H9 (cell line): ENCODE measurements around the gene MAST4. TPM values are rescaled to one million over a fixed set of nuclear protein-coding genes. Genes with fewer than 3 reads are reported as not detected.

ENCODE experiments used
- DNase-seq: peaks from one replicate; pipeline ENCODE4 v3.0.0-alpha.2; 2017
- H2AFZ ChIP-seq: one replicate; pipeline ENCODE4 v1.6.1; 2013; ENCODE audit warnings: mild to moderate bottlenecking, low read length, control low read depth, moderate library complexity
- H2AK5ac ChIP-seq: 2 replicates; pipeline ENCODE4 v1.6.1; 2013; ENCODE audit warnings: low read length, control low read depth, mixed read lengths; ENCODE audit not compliant: insufficient read length
- H2BK120ac ChIP-seq: one replicate; pipeline ENCODE4 v1.6.1; 2013; ENCODE audit warnings: low read depth, mild to moderate bottlenecking, low read length, control low read depth, inconsistent platforms; ENCODE audit not compliant: poor library complexity, severe bottlenecking
- H2BK12ac ChIP-seq: 2 replicates; pipeline ENCODE4 v1.6.1; 2013; ENCODE audit warnings: low read length, control low read depth, mixed read lengths, low read depth; ENCODE audit not compliant: insufficient read length
- H2BK15ac ChIP-seq: 2 replicates; pipeline ENCODE4 v1.6.1; 2013; ENCODE audit warnings: low read depth, low read length, control low read depth
- H2BK20ac ChIP-seq: one replicate; pipeline ENCODE4 v1.6.1; 2013; ENCODE audit warnings: low read depth, mild to moderate bottlenecking, low read length, control low read depth, inconsistent platforms; ENCODE audit not compliant: poor library complexity, severe bottlenecking
- H2BK5ac ChIP-seq: 2 replicates; pipeline ENCODE4 v1.6.1; 2013; ENCODE audit warnings: low read length, control low read depth, mixed read lengths; ENCODE audit not compliant: insufficient read length
- H3K14ac ChIP-seq: 2 replicates; pipeline ENCODE4 v1.6.1; 2013; ENCODE audit warnings: low read length, control low read depth; ENCODE audit not compliant: insufficient read depth
- H3K18ac ChIP-seq: 2 replicates; pipeline ENCODE4 v1.6.1; 2013; ENCODE audit warnings: low read depth, mild to moderate bottlenecking, mixed read lengths, low read length, control low read depth; ENCODE audit not compliant: insufficient read length
- H3K23ac ChIP-seq: 2 replicates; pipeline ENCODE4 v1.6.1; 2013; ENCODE audit warnings: low read length, control low read depth, mixed read lengths, low read depth; ENCODE audit not compliant: insufficient read length
- H3K23me2 ChIP-seq: 2 replicates; pipeline ENCODE4 v1.6.1; 2013; ENCODE audit warnings: low read depth, mild to moderate bottlenecking, mixed read lengths, low read length, control low read depth; ENCODE audit not compliant: insufficient read length, poor library complexity, severe bottlenecking
- H3K27ac ChIP-seq: 2 replicates; pipeline ENCODE4 v1.5.1; 2013; ENCODE audit warnings: low read length, control low read depth, mixed read lengths, low read depth; ENCODE audit not compliant: insufficient read length
- H3K27me3 ChIP-seq: 2 replicates; pipeline ENCODE4 v1.6.1; 2013; ENCODE audit warnings: low read length, control low read depth, inconsistent platforms; ENCODE audit not compliant: insufficient read depth
- H3K4ac ChIP-seq: 2 replicates; pipeline ENCODE4 v1.6.1; 2013; ENCODE audit warnings: low read depth, mild to moderate bottlenecking, control low read depth, inconsistent platforms, low read length, moderate library complexity
- H3K4me1 ChIP-seq: 2 replicates; pipeline ENCODE4 v1.6.1; 2013; ENCODE audit warnings: low read length, control low read depth, inconsistent platforms; ENCODE audit not compliant: insufficient read depth
- H3K4me2 ChIP-seq: 2 replicates; pipeline ENCODE4 v1.6.1; 2013; ENCODE audit warnings: low read length, control low read depth, mixed read lengths; ENCODE audit not compliant: insufficient read length, insufficient read depth
- H3K56ac ChIP-seq: 2 replicates; pipeline ENCODE4 v1.6.1; 2013; ENCODE audit warnings: low read depth, mild to moderate bottlenecking, mixed read lengths, low read length, control low read depth; ENCODE audit not compliant: insufficient read length
- H3K79me1 ChIP-seq: 2 replicates; pipeline ENCODE4 v1.6.1; 2013; ENCODE audit warnings: low read depth, mild to moderate bottlenecking, moderate library complexity, low read length, control low read depth, inconsistent platforms; ENCODE audit not compliant: insufficient read depth, poor library complexity, severe bottlenecking
- H3K79me2 ChIP-seq: 2 replicates; pipeline ENCODE4 v1.6.1; 2013; ENCODE audit warnings: low read length, control low read depth, inconsistent platforms; ENCODE audit not compliant: insufficient read depth
- H3K9ac ChIP-seq: 2 replicates; pipeline ENCODE4 v1.6.1; 2013; ENCODE audit warnings: low read length, control low read depth, mixed read lengths; ENCODE audit not compliant: insufficient read length; ENCODE audit errors: extremely low read depth
- H3K9me3 ChIP-seq: one replicate; pipeline ENCODE4 v1.6.1; 2013; ENCODE audit warnings: low read depth, low read length, inconsistent platforms; ENCODE audit not compliant: control insufficient read depth
- H3T11ph ChIP-seq: one replicate; pipeline ENCODE4 v1.6.1; 2013; ENCODE audit warnings: mild to moderate bottlenecking, low read length, control low read depth, inconsistent platforms
- H4K20me1 ChIP-seq: one replicate; pipeline ENCODE4 v1.6.1; 2013; ENCODE audit not compliant: control insufficient read depth, insufficient read length, insufficient read depth
- H4K5ac ChIP-seq: 2 replicates; pipeline ENCODE4 v1.6.1; 2013; ENCODE audit warnings: low read depth, mild to moderate bottlenecking, mixed read lengths, low read length, control low read depth; ENCODE audit not compliant: insufficient read length
- H4K8ac ChIP-seq: replicated peaks from 2 replicates; pipeline ENCODE4 v1.6.1; 2013; ENCODE audit warnings: low read length, control low read depth, mixed read lengths, low read depth; ENCODE audit not compliant: insufficient read length
- H4K91ac ChIP-seq: 2 replicates; pipeline ENCODE4 v1.6.1; 2013; ENCODE audit warnings: low read depth, mild to moderate bottlenecking, moderate library complexity, mixed read lengths, low read length, control low read depth; ENCODE audit not compliant: insufficient read length
- H3K27ac Mint-ChIP-seq, 3 experiments: 2 replicates in 2 of 3; 3 replicates in 1 of 3; pipeline ENCODE4 v1.8.0; 2020 to 2021; ENCODE audit warnings: mixed read lengths in 3 of 3, mild to moderate bottlenecking in 1 of 3, moderate library complexity in 1 of 3
- H3K27me3 Mint-ChIP-seq: 2 replicates; pipeline ENCODE4 v1.8.0; 2021; ENCODE audit warnings: low read depth, mild to moderate bottlenecking, moderate library complexity, mixed read lengths
- H3K36me3 Mint-ChIP-seq, 3 experiments: 2 replicates in 2 of 3; 3 replicates in 1 of 3; pipeline ENCODE4 v1.8.0; 2020 to 2021; ENCODE audit warnings: low read depth in 3 of 3, mixed read lengths in 3 of 3; ENCODE audit not compliant: insufficient read depth in 1 of 3
- H3K4me1 Mint-ChIP-seq, 2 experiments: 2 replicates each; pipeline ENCODE4 v1.8.0; 2020; ENCODE audit warnings: mixed read lengths in 2 of 2
- H3K4me3 Mint-ChIP-seq, 2 experiments: 2 replicates in 1 of 2; 3 replicates in 1 of 2; pipeline ENCODE4 v1.8.0; 2020 to 2021; ENCODE audit warnings: mild to moderate bottlenecking in 2 of 2, mixed read lengths in 2 of 2, moderate library complexity in 1 of 2
- H3K9me3 Mint-ChIP-seq, 2 experiments: 2 replicates in 1 of 2; 3 replicates in 1 of 2; pipeline ENCODE4 v1.8.0; 2020; ENCODE audit warnings: mild to moderate bottlenecking in 2 of 2, mixed read lengths in 2 of 2, moderate library complexity in 1 of 2
- CTCF ChIP-seq: fragments of 200-600 bp; sonication (generic); conservative IDR thresholded peaks from 3 replicates; pipeline ENCODE4 v1.8.0; 2021; ENCODE audit warnings: antibody characterized with exemption, mild to moderate bottlenecking
- WGBS: extraction: QIAGEN DNeasy Blood & Tissue Kit; methylation state at CpG from one replicate; pipeline ENCODE4 v1.1.7; 2013; ENCODE audit warnings: missing lambda C conversion rate, low lambda C conversion rate, mixed read lengths; ENCODE audit not compliant: insufficient read length; ENCODE audit errors: extremely low coverage; 5-methylcytosine and 5-hydroxymethylcytosine counted together
- total RNA-seq: library from RNA; stranded (reverse); gene quantifications from 2 replicates; pipeline ENCODE4 v1.2.1, GENCODE V29; 2021

The MAST4 gene
- total RNA-seq, 1 experiment from 2014 or later, result 3.7 TPM

DNA sequence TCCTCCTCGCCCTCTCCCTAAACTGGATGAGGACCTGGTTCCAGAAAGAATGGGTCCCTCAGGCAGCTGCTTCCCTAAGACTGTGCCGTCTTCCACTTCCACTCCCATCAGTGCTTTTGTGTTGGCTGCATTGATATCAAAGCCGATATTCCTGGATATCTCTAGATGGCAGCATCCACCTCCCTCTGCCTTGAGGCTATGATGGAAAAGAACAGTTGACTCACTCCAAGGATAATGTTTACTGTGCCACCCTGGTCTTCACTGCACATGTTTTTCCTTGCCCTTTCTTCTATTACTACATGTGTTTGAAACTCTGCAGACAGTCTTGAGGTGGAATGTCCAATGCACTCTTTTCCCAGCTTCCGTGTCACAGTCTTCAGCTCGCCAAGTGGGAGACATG is 211.6 kb downstream of the MAST4 start:
- Histone ChIP-seq H3K14ac (no peak overlapping the region), H3K23me2 (no peaks in the 10 kb centered on the region), H3K4me2 (no peak overlapping the region), H3K56ac (no peak overlapping the region), H3K27me3 (no peaks in the 10 kb centered on the region), H2AFZ (no peak overlapping the region), H2BK12ac (no peak overlapping the region), H3K9ac (no peak overlapping the region), H4K8ac (no peak overlapping the region), H3K9me3 (no peaks in the 10 kb centered on the region), H2BK120ac (no peak overlapping the region), H4K91ac (no peak overlapping the region), H2BK5ac (no peak overlapping the region), H3K27ac (no peak overlapping the region), H3K4me1 (peaks cover 2% of the 10 kb centered on the region; the same call in 1 of the 2 replicates), H3K18ac (no peak overlapping the region), H4K5ac (no peak overlapping the region), H3K23ac (no peak overlapping the region), H3K79me1 (no peaks in the 10 kb centered on the region), H4K20me1 (no peaks in the 10 kb centered on the region), H3T11ph (no peak overlapping the region), H2AK5ac (no peak overlapping the region), H3K79me2 (no peaks in the 10 kb centered on the region), H2BK15ac (no peak overlapping the region), H2BK20ac (no peak overlapping the region), H3K4ac (no peak overlapping the region)
- no peak overlapping the region for H3K27ac Mint-ChIP-seq
- no peaks in the 10 kb centered on the region for H3K9me3 Mint-ChIP-seq
- peaks cover 3 to 15% of the 10 kb centered on the region in 2 experiments; a peak in 2 of 4 replicates for H3K4me1 Mint-ChIP-seq
- DNase-seq, result no peak
- WGBS, result no CpG with 5 or more reads among the region's 5 CpGs
- TF ChIP-seq CTCF, result peak; percentile 33; the same call in 2 of the 3 replicates
- H3K36me3 Mint-ChIP-seq, result no peaks in the 10 kb centered on the region
- H3K4me3 Mint-ChIP-seq, result no peak overlapping the region
- H3K27me3 Mint-ChIP-seq, result peaks cover 4% of the 10 kb centered on the region; the same call in 1 of the 2 replicates
